GM18858 (cell line): ENCODE data around the gene SLC8A2.

Experiments used
- ATAC-seq: cut with Tn5 transposase; IDR thresholded peaks from one replicate; pipeline ENCODE4 v1.9.1; 2021; ENCODE audit not compliant: unreplicated experiment

SLC8A2 gene

GRCh38 chr19:47433121-47433520 lies 38.6 kb downstream of the SLC8A2 start:
- ATAC-seq, result no peak

GRCh38 chr19:47432499-47432898 lies 39.2 kb downstream of the SLC8A2 start:
- no peak for ATAC-seq

GRCh38 chr19:47432091-47432490 lies 39.6 kb downstream of the SLC8A2 start:
- no peak for ATAC-seq

- no peak for ATAC-seq
Observed at GRCh38 chr19:47430041-47430802, 41.5 kb downstream of the SLC8A2 start.

- ATAC-seq, result no peak
Observed at GRCh38 chr19:47429140-47429793, 42.4 kb downstream of the SLC8A2 start.

- ATAC-seq, result no peak
Observed at GRCh38 chr19:47428177-47428894, 43.4 kb downstream of the SLC8A2 start.

- no peak for ATAC-seq
Observed at GRCh38 chr19:47427241-47428176, 44.2 kb downstream of the SLC8A2 start.

- ATAC-seq, result no peak
Observed at GRCh38 chr19:47423203-47423882, 48.4 kb downstream of the SLC8A2 start.

- ATAC-seq, result no peak
Observed at GRCh38 chr19:47422417-47423163, 49.1 kb downstream of the SLC8A2 start.

- ATAC-seq, result no peak
Observed at GRCh38 chr19:47421844-47422395, 49.8 kb downstream of the SLC8A2 start.

GRCh38 chr19:47421244-47421786 lies 50.4 kb downstream of the SLC8A2 start:
- ATAC-seq, result no peak

- no peak for ATAC-seq
Observed at GRCh38 chr19:47419789-47420188, 51.9 kb downstream of the SLC8A2 start.

GRCh38 chr19:47419030-47419783 lies 52.5 kb downstream of the SLC8A2 start, which contains the start of gene MEIS3:
Gene MEIS3, minus strand, starts transcription at chr19:47419527. Its CDS starts 446 bp downstream, at chr19:47419081.
- ATAC-seq, result no peak

- ATAC-seq, result no peak
Observed at GRCh38 chr19:47418692-47419029, 53.0 kb downstream of the SLC8A2 start.

- no peak for ATAC-seq
Observed at GRCh38 chr19:47417746-47418691, 53.7 kb downstream of the SLC8A2 start.

- ATAC-seq, result no peak
Observed at GRCh38 chr19:47417107-47417745, 54.5 kb downstream of the SLC8A2 start.

GRCh38 chr19:47416643-47416985 lies 55.1 kb downstream of the SLC8A2 start:
- no peak for ATAC-seq
